ENCODE data around the gene HGS. TPM values are rescaled to one million over a fixed set of nuclear protein-coding genes. Genes with fewer than 3 reads are reported as not detected.

Gene HGS
- total and polyA plus RNA-seq, 2 of the 13 experiments (the other 11 are each of a cell fraction or from before 2014, with no cell fraction given), result 73.3 to 78.1 TPM

DNA sequence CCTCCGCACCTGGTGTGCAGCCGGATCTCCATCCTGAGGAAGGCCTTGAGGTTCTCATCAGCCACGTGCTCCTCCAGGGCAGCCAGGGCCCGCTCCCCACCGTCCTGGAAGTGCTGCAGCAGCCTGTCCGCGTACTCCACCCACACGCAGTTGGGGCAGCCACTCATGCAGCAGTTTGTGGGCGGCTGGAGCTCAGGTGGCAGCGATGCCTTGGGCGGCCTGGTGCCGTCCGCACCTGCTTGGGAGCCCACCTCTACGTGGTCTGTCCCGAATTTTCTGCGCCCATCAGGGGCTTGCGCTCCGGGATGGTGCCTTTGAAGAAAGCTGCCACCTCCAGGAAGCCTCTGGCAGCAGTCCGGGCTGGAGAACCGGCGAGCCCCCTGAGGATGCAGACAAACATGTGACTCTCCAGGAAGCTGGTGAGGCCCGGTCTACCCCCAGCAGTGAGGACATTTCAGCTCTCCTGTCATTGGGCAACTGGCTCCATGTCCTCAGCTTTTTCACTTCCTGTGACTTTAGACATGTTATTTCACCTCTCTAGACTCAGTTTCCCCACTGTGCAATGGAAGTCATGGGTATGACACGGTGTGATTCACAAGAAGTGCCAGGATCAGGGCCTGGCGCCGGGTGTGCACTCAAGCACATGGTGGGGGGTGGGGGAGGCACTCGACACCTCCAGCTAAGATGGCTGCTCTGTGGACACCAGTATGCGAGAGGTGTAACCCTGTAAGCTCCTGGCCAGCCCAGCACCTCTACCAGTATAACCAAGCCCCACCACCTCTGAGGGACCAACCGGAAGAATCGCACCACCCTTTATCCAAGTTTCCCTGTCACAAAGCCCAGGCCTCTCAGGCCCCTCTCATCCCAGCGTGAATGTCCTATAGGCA lies 18.4 kb upstream of the HGS start (continued):
- TF ChIP-seq ZFX (CRISPR knock-in tag; IDR thresholded peaks at IDR 0.05; ENCODE audit: low read depth) (peak; percentile 36; the same call in 1 of the 2 replicates), ZNF891 (CRISPR knock-in tag; IDR thresholded peaks at IDR 0.05) (no peak; the same call in 1 of the 2 replicates), POLR2AphosphoS5 (IDR thresholded peaks at IDR 0.05; ENCODE audit: low read depth, low read length) (no peak; the same call in 1 of the 2 replicates), KDM5A (IDR thresholded peaks at IDR 0.05; ENCODE audit: borderline replicate concordance, low read length) (no peak), ZNF160 (CRISPR knock-in tag; IDR thresholded peaks at IDR 0.05) (0 out of 2 replicates have a peak, but pooled peaks have one; percentile 1), FOXC1 (CRISPR knock-in tag; IDR thresholded peaks at IDR 0.05; ENCODE audit: borderline replicate concordance) (0 out of 2 replicates have a peak, but pooled peaks have one; percentile 57), ZBTB38 (CRISPR knock-in tag; IDR thresholded peaks at IDR 0.05) (peak; percentile 80), ZFP90 (CRISPR knock-in tag; IDR thresholded peaks at IDR 0.05; ENCODE audit: borderline replicate concordance) (peak; percentile 22; the same call in 1 of the 2 replicates), CREB1 (IDR thresholded peaks at IDR 0.05) (no peak), CREB1 (CRISPR knock-in tag; IDR thresholded peaks at IDR 0.05) (no peak)
- TF ChIP-seq, protein P1, sequence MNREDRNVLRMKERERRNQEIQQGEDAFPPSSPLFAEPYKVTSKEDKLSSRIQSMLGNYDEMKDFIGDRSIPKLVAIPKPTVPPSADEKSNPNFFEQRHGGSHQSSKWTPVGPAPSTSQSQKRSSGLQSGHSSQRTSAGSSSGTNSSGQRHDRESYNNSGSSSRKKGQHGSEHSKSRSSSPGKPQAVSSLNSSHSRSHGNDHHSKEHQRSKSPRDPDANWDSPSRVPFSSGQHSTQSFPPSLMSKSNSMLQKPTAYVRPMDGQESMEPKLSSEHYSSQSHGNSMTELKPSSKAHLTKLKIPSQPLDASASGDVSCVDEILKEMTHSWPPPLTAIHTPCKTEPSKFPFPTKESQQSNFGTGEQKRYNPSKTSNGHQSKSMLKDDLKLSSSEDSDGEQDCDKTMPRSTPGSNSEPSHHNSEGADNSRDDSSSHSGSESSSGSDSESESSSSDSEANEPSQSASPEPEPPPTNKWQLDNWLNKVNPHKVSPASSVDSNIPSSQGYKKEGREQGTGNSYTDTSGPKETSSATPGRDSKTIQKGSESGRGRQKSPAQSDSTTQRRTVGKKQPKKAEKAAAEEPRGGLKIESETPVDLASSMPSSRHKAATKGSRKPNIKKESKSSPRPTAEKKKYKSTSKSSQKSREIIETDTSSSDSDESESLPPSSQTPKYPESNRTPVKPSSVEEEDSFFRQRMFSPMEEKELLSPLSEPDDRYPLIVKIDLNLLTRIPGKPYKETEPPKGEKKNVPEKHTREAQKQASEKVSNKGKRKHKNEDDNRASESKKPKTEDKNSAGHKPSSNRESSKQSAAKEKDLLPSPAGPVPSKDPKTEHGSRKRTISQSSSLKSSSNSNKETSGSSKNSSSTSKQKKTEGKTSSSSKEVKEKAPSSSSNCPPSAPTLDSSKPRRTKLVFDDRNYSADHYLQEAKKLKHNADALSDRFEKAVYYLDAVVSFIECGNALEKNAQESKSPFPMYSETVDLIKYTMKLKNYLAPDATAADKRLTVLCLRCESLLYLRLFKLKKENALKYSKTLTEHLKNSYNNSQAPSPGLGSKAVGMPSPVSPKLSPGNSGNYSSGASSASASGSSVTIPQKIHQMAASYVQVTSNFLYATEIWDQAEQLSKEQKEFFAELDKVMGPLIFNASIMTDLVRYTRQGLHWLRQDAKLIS (CRISPR knock-in tag; IDR thresholded peaks at IDR 0.05), result no peak
- TF ChIP-seq, protein P2, sequence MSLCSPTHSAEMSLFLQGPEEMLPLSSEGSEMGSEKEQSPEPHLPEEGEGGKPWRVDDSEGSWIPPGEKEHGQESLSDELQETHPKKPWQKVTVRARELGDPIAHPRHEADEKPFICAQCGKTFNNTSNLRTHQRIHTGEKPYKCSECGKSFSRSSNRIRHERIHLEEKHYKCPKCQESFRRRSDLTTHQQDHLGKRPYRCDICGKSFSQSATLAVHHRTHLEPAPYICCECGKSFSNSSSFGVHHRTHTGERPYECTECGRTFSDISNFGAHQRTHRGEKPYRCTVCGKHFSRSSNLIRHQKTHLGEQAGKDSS (CRISPR knock-in tag; IDR thresholded peaks at IDR 0.05; ENCODE audit: borderline replicate concordance, low read depth), result no peak
- TF ChIP-seq, protein P3, sequence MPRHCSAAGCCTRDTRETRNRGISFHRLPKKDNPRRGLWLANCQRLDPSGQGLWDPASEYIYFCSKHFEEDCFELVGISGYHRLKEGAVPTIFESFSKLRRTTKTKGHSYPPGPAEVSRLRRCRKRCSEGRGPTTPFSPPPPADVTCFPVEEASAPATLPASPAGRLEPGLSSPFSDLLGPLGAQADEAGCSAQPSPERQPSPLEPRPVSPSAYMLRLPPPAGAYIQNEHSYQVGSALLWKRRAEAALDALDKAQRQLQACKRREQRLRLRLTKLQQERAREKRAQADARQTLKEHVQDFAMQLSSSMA (CRISPR knock-in tag; IDR thresholded peaks at IDR 0.05), result no peak
- TF ChIP-seq, protein P4, sequence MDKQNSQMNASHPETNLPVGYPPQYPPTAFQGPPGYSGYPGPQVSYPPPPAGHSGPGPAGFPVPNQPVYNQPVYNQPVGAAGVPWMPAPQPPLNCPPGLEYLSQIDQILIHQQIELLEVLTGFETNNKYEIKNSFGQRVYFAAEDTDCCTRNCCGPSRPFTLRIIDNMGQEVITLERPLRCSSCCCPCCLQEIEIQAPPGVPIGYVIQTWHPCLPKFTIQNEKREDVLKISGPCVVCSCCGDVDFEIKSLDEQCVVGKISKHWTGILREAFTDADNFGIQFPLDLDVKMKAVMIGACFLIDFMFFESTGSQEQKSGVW (CRISPR knock-in tag; IDR thresholded peaks at IDR 0.05; ENCODE audit: borderline replicate concordance), result 0 out of 2 replicates have a peak, but pooled peaks have one; percentile 63
- TF ChIP-seq, protein P5, sequence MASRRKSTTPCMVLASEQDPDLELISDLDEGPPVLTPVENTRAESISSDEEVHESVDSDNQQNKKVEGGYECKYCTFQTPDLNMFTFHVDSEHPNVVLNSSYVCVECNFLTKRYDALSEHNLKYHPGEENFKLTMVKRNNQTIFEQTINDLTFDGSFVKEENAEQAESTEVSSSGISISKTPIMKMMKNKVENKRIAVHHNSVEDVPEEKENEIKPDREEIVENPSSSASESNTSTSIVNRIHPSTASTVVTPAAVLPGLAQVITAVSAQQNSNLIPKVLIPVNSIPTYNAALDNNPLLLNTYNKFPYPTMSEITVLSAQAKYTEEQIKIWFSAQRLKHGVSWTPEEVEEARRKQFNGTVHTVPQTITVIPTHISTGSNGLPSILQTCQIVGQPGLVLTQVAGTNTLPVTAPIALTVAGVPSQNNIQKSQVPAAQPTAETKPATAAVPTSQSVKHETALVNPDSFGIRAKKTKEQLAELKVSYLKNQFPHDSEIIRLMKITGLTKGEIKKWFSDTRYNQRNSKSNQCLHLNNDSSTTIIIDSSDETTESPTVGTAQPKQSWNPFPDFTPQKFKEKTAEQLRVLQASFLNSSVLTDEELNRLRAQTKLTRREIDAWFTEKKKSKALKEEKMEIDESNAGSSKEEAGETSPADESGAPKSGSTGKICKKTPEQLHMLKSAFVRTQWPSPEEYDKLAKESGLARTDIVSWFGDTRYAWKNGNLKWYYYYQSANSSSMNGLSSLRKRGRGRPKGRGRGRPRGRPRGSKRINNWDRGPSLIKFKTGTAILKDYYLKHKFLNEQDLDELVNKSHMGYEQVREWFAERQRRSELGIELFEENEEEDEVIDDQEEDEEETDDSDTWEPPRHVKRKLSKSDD (CRISPR knock-in tag; IDR thresholded peaks at IDR 0.05; ENCODE audit: low read depth), result 0 out of 2 replicates have a peak, but pooled peaks have one; percentile 63
